PC-3 (cell line): ENCODE results near the gene DPH6. TPM values are rescaled to one million over a fixed set of nuclear protein-coding genes. Genes with fewer than 3 reads are reported as not detected.

Experiments
- ATAC-seq: fragments of 200-7000 bp; cut with Tn5 transposase; 2 replicates; pipeline ENCODE4 v1.9.1; 2020; ENCODE audit warnings: mild to moderate bottlenecking, moderate library complexity
- BruUV-seq: library from RNA; stranded (reverse); fragments of 400-500 nt; replicated peaks from 2 replicates; lab custom pipeline; 2021; lab: Mats Ljungman, UMichigan
- CTCF ChIA-PET: fragments of 300-600 bp; sonication (Branson Sonifier 250); formaldehyde crosslinking; loops from one replicate; lab custom pipeline; 2022; ENCODE audit warnings: antibody characterized with exemption; lab: Charles Lee
- POLR2A ChIA-PET: fragments of 300-600 bp; sonication (Branson Sonifier 250); formaldehyde crosslinking; loops from one replicate; lab custom pipeline; 2022; ENCODE audit warnings: antibody characterized with exemption; ENCODE audit not compliant: unreplicated experiment; lab: Charles Lee
- DNase-seq: peaks from one replicate; pipeline ENCODE4 v3.0.0-alpha.2; 2015
- H2AFZ ChIP-seq: fragments of 300-600 bp; sonication (generic); 2 replicates; pipeline ENCODE4 v1.6.0; 2016; ENCODE audit warnings: antibody characterized with exemption, low read length
- H3F3A ChIP-seq: fragments of 300-600 bp; sonication (generic); one replicate; pipeline ENCODE4 v1.6.0; 2017; ENCODE audit warnings: antibody characterized with exemption, low read length, control low read depth, mild to moderate bottlenecking; ENCODE audit not compliant: unreplicated experiment
- H3K27ac ChIP-seq: fragments of 300-600 bp; sonication (generic); 2 replicates; pipeline ENCODE4 v1.5.1; 2016; ENCODE audit warnings: mild to moderate bottlenecking, low read length
- H3K27me3 ChIP-seq: fragments of 300-600 bp; sonication (generic); 2 replicates; pipeline ENCODE4 v1.6.1; 2016; ENCODE audit warnings: low read length, mixed read lengths
- H3K36me3 ChIP-seq: fragments of 300-600 bp; sonication (generic); 2 replicates; pipeline ENCODE4 v1.6.1; 2016; ENCODE audit warnings: low read depth, mixed run types, low read length, mixed read lengths
- H3K4me1 ChIP-seq: fragments of 300-600 bp; sonication (generic); 2 replicates; pipeline ENCODE4 v1.5.1; 2016; ENCODE audit warnings: low read length; ENCODE audit not compliant: insufficient read depth
- H3K4me2 ChIP-seq: fragments of 300-600 bp; sonication (generic); 2 replicates; pipeline ENCODE4 v1.6.0; 2016; ENCODE audit warnings: low read length
- H3K4me3 ChIP-seq: fragments of 300-600 bp; sonication (generic); 2 replicates; pipeline ENCODE4 v1.5.1; 2016; ENCODE audit warnings: mild to moderate bottlenecking, low read length, mixed read lengths
- H3K79me2 ChIP-seq: fragments of 300-600 bp; sonication (generic); 2 replicates; pipeline ENCODE4 v1.6.1; 2017; ENCODE audit warnings: low read length, mixed read lengths
- H3K9ac ChIP-seq: fragments of 300-600 bp; sonication (generic); 2 replicates; pipeline ENCODE4 v1.6.0; 2016; ENCODE audit warnings: mild to moderate bottlenecking, low read length
- H3K9me2 ChIP-seq: fragments of 300-600 bp; sonication (generic); replicated peaks from 2 replicates; pipeline ENCODE4 v1.6.1; 2016; ENCODE audit warnings: mixed run types, low read length, mixed read lengths
- H3K9me3 ChIP-seq: fragments of 300-600 bp; sonication (generic); 2 replicates; pipeline ENCODE4 v1.6.1; 2016; ENCODE audit warnings: low read length, mixed read lengths
- H4K20me1 ChIP-seq: fragments of 300-600 bp; sonication (generic); 2 replicates; pipeline ENCODE4 v1.6.1; 2016; ENCODE audit warnings: low read length, mixed read lengths
- EZH2 ChIP-seq: fragments of 300-600 bp; sonication (generic); IDR thresholded peaks from one replicate; pipeline ENCODE4 v1.6.1; 2017; ENCODE audit warnings: antibody characterized with exemption, mild to moderate bottlenecking, low read length; ENCODE audit not compliant: unreplicated experiment
- EZH2phosphoT487 ChIP-seq: fragments of 300-600 bp; sonication (generic); IDR thresholded peaks from 2 replicates; pipeline ENCODE4 v1.6.1; 2018; ENCODE audit warnings: mild to moderate bottlenecking, antibody characterized with exemption, low read length, borderline replicate concordance
- intact Hi-C: fragments of 100-400 bp; cut with micrococcal nuclease; formaldehyde crosslinking; loops from 2 replicates; pipeline ENCODE4 v1.9.0; 2023
- total RNA-seq: library from RNA; depleted of rRNA; stranded (reverse); fragments of >200 nt; gene quantifications from 2 replicates; pipeline ENCODE4 v1.2.3, GENCODE V29; 2014
- TF ChIP-seq, protein P1 (sequence below): fragments of 300-600 bp; sonication (generic); conservative IDR thresholded peaks from 2 replicates; pipeline ENCODE4 v1.5.1; 2017; ENCODE audit warnings: antibody characterized with exemption, low read depth, mild to moderate bottlenecking, low read length

DPH6 gene
- total RNA-seq, 1 experiment from 2014 or later = 6.9 TPM

DNA sequence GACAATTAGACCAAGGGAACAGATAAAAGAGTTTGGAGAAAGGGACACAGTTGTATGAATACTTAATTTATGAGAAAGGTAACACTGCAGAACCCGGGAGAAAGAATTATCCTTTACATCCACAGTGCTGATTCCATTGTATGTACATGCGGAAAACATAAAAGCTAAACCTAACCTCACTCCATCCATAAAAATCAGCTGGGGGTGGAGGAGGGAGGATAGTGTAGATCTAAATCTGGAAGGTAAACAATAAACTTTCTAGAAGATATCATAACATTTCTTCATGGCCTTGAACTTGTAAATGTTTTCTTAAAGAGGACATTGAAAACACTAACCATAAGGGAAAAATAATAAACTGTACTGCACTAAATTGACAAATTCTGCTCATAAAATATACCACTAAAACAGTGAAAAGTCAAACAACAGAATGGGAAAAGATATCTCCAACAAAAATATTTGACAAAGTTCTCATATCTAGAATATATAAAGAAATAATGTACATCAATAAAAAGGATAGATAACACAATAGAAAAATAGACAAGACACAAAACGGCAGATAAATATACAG is 220.5 kb downstream of the DPH6 start:
- no peaks in the 10 kb centered on the region for H4K20me1 ChIP-seq
- no peaks in the 10 kb centered on the region for H3K9me2 ChIP-seq
- intact Hi-C loops = no loop called here
- TF ChIP-seq EZH2phosphoT487 (no peak), EZH2 (no peak)
- TF ChIP-seq, protein P1, sequence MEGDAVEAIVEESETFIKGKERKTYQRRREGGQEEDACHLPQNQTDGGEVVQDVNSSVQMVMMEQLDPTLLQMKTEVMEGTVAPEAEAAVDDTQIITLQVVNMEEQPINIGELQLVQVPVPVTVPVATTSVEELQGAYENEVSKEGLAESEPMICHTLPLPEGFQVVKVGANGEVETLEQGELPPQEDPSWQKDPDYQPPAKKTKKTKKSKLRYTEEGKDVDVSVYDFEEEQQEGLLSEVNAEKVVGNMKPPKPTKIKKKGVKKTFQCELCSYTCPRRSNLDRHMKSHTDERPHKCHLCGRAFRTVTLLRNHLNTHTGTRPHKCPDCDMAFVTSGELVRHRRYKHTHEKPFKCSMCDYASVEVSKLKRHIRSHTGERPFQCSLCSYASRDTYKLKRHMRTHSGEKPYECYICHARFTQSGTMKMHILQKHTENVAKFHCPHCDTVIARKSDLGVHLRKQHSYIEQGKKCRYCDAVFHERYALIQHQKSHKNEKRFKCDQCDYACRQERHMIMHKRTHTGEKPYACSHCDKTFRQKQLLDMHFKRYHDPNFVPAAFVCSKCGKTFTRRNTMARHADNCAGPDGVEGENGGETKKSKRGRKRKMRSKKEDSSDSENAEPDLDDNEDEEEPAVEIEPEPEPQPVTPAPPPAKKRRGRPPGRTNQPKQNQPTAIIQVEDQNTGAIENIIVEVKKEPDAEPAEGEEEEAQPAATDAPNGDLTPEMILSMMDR = no peak
- no TSS peak for BruUV-seq
- DNase-seq (no peak), ATAC-seq (no peak; the same call in 1 of the 2 replicates)
- no peaks in the 10 kb centered on the region for H3K79me2 ChIP-seq
- H3K9me3 ChIP-seq = no peaks in the 10 kb centered on the region
- no peak overlapping the region for H3K27ac ChIP-seq
- POLR2A ChIA-PET = no interaction called here
- no peaks in the 10 kb centered on the region for H3K27me3 ChIP-seq
- no peak overlapping the region for H3K4me2 ChIP-seq
- no peak overlapping the region for H2AFZ ChIP-seq
- H3K4me3 ChIP-seq = no peak overlapping the region
- no peaks in the 10 kb centered on the region for H3K36me3 ChIP-seq
- H3K4me1 ChIP-seq = no peaks in the 10 kb centered on the region
- H3F3A ChIP-seq = no peaks in the 10 kb centered on the region
- no peak overlapping the region for H3K9ac ChIP-seq
- CTCF ChIA-PET = no interaction called here

DNA sequence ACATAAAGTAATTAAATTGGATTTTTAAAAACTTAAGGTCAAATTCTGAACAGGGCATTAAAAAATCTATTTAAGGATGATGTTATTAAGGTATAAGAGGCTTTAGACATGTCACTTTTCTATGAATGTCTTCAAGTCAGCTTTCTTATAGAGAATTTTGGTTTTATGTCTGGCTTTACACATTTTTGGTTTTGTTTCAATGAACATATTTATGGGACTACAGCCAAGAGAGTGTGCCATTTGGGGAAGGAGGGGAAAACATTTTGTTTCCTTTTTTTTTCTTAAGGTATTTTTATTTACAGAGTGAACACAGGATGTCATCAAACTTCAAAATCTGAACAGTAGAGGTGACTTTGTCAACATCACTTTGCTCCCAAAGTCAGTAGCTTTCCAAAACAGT is 222.8 kb downstream of the DPH6 start:
- no peak overlapping the region for H3K4me2 ChIP-seq
- no peak overlapping the region for H3K9ac ChIP-seq
- ChIA-PET CTCF (no interaction called here), POLR2A (no interaction called here)
- H3K4me3 ChIP-seq = no peak overlapping the region
- DNase-seq (no peak), ATAC-seq (no peak)
- TF ChIP-seq, protein P1 = no peak
- no peak for TF ChIP-seq EZH2phosphoT487
- no peak for TF ChIP-seq EZH2
- H3K27ac ChIP-seq = no peak overlapping the region
- BruUV-seq = no TSS peak
- no peaks in the 10 kb centered on the region for H3K9me2 ChIP-seq
- intact Hi-C loops = no loop called here
- no peaks in the 10 kb centered on the region for H3K4me1 ChIP-seq
- H3F3A ChIP-seq = no peaks in the 10 kb centered on the region
- no peak overlapping the region for H2AFZ ChIP-seq
- no peaks in the 10 kb centered on the region for H3K79me2 ChIP-seq
- no peaks in the 10 kb centered on the region for H3K36me3 ChIP-seq
- no peaks in the 10 kb centered on the region for H3K27me3 ChIP-seq
- no peaks in the 10 kb centered on the region for H3K9me3 ChIP-seq
- H4K20me1 ChIP-seq = no peaks in the 10 kb centered on the region

DNA sequence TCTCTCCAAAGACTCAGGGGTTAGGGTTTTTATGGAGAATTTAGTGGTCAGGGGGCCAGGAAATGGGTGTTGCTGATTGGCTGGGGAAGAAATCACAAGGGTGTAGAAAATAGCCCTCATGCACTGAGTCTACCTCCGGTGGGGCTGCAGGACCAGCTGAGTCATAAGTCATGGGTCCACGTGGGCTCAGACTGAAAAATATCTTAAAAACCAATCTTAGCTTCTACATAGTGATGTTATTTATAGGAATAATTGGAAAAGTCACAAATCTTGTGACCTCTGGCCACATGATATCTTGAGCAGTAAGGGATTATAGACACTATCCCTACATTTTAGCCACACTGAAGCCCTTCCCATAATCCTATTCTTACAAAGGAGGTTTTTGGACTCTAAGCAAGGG is 224.0 kb downstream of the DPH6 start:
- Histone ChIP-seq H3K4me3 (no peak overlapping the region), H3K79me2 (no peaks in the 10 kb centered on the region), H3K27ac (no peak overlapping the region), H3K27me3 (no peaks in the 10 kb centered on the region), H3K9me2 (no peaks in the 10 kb centered on the region), H3F3A (no peaks in the 10 kb centered on the region), H2AFZ (no peak overlapping the region), H4K20me1 (no peaks in the 10 kb centered on the region), H3K4me1 (no peaks in the 10 kb centered on the region), H3K9me3 (no peaks in the 10 kb centered on the region), H3K4me2 (no peak overlapping the region), H3K36me3 (no peaks in the 10 kb centered on the region), H3K9ac (no peak overlapping the region)
- ATAC-seq = no peak
- CTCF ChIA-PET = no interaction called here
- POLR2A ChIA-PET = no interaction called here
- no peak for DNase-seq
- BruUV-seq = no TSS peak
- TF ChIP-seq, protein P1 = no peak
- no peak for TF ChIP-seq EZH2phosphoT487
- no peak for TF ChIP-seq EZH2
- intact Hi-C loops = no loop called here
